HepG2 (cell line): ENCODE results near the gene IPO13. TPM values are rescaled to one million over a fixed set of nuclear protein-coding genes. Genes with fewer than 3 reads are reported as not detected.
A peak's percentile ranks its signal among the peaks of the same experiment; 100 is the strongest.

Experiments
- MBD4 ChIP-seq: IDR thresholded peaks from 2 replicates; pipeline ENCODE4 v1.6.1; 2012; ENCODE audit warnings: low read length, inconsistent platforms, borderline replicate concordance
- PCBP1 ChIP-seq: fragments of 200-400 bp; formaldehyde crosslinking; IDR thresholded peaks from 2 replicates; pipeline ENCODE4 v1.6.1; 2017; ENCODE audit warnings: mild to moderate bottlenecking, low read depth, low read length, borderline replicate concordance
- polyA plus RNA-seq, 8 experiments: library from polyadenylated mRNA; depleted of rRNA in 3 of 8; stranded (reverse) in 7 of 8; unstranded in 1 of 8; fragments of >200 nt; fragmentation: Illumina TruSeq in 4 of 8; extraction: Trizol in 4 of 8; gene quantifications; 2 replicates each; pipeline versions ENCODE4 v1.2.1 to v1.2.3, GENCODE V29; 2011 to 2016; ENCODE audit warnings: low read depth in 4 of 8, missing spikeins in 1 of 8, mixed read lengths in 1 of 8; ENCODE audit not compliant: insufficient read depth in 1 of 8
- total RNA-seq, 5 experiments: library from RNA; depleted of rRNA; stranded (reverse); fragments of >200 nt; fragmentation: Illumina TruSeq; extraction: Trizol; gene quantifications; 2 replicates each; pipeline ENCODE4 v1.2.3, GENCODE V29; 2016; ENCODE audit warnings: low read depth in 1 of 5
- TF ChIP-seq, protein P1 (sequence below): sonication (generic); formaldehyde crosslinking; conservative IDR thresholded peaks from 2 replicates; pipeline ENCODE4 v1.8.0; 2022; ENCODE audit warnings: missing genetic modification reagents
- TF ChIP-seq, protein P2 (sequence below): sonication (generic); formaldehyde crosslinking; IDR thresholded peaks from 2 replicates; pipeline ENCODE4 v1.4.0; 2020; ENCODE audit warnings: mild to moderate bottlenecking, missing genetic modification reagents
- TF ChIP-seq, protein P3 (sequence below): sonication (generic); IDR thresholded peaks from 2 replicates; pipeline ENCODE4 v1.6.1; 2016; ENCODE audit warnings: low read depth, borderline replicate concordance
- TF ChIP-seq, protein P4 (sequence below): sonication (generic); formaldehyde crosslinking; IDR thresholded peaks from 2 replicates; pipeline ENCODE4 v1.5.0; 2020; ENCODE audit warnings: missing genetic modification reagents
- TF ChIP-seq, protein P5 (sequence below): sonication (generic); formaldehyde crosslinking; IDR thresholded peaks from 2 replicates; pipeline ENCODE4 v1.8.0; 2022; ENCODE audit warnings: mild to moderate bottlenecking, missing genetic modification reagents, borderline replicate concordance
- TF ChIP-seq, protein P6 (sequence below): sonication (generic); formaldehyde crosslinking; IDR thresholded peaks from 2 replicates; pipeline ENCODE4 v1.5.0; 2020; ENCODE audit warnings: missing genetic modification reagents

IPO13 gene
- total and polyA plus RNA-seq, 2 of the 13 experiments (the other 11 are each of a cell fraction or from before 2014, with no cell fraction given) = 12.9 to 15.6 TPM

DNA sequence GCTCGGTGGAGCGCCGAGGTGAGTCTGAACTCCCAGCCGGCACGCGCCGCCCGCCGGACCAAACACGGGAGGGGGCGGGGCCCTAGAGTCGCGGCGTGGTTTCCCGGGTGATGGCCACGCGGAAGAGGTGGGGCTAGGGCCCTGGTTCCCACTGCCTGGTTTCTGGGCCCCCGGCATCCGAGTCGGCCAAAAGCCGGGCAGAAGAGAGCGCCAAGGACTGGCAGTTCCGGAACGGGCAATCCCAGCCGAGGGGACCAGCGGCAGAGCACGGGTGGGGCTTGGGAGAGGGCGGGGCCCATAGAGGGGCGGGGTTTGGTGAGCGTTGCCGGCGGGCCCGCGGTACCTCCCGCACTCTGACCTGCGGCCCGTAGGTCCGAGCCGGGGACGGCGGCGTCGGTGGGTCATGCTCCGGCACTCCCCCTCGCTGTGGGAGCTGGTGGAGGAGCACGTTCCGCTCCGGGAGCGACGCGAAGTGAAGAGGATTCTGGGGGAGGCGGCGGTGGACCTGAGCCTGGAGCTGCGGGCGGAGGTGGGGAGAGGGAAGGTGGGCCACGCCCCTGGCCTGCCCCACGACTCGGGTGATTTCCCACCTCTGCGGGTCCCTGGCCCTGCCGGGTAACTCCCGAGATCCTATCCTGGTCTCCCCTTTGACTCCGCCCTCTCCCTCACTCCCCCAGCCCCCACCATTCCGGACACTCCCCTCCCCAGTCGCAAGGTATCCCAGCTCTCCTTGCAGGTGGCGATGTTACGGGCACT lies 44.9 kb downstream of the IPO13 start, which contains the start of gene CCDC24 (continued):
- TF ChIP-seq, protein P1, sequence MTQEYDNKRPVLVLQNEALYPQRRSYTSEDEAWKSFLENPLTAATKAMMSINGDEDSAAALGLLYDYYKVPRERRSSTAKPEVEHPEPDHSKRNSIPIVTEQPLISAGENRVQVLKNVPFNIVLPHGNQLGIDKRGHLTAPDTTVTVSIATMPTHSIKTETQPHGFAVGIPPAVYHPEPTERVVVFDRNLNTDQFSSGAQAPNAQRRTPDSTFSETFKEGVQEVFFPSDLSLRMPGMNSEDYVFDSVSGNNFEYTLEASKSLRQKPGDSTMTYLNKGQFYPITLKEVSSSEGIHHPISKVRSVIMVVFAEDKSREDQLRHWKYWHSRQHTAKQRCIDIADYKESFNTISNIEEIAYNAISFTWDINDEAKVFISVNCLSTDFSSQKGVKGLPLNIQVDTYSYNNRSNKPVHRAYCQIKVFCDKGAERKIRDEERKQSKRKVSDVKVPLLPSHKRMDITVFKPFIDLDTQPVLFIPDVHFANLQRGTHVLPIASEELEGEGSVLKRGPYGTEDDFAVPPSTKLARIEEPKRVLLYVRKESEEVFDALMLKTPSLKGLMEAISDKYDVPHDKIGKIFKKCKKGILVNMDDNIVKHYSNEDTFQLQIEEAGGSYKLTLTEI (CRISPR knock-in tag) = no peak
- TF ChIP-seq, protein P2, sequence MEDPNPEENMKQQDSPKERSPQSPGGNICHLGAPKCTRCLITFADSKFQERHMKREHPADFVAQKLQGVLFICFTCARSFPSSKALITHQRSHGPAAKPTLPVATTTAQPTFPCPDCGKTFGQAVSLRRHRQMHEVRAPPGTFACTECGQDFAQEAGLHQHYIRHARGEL (CRISPR knock-in tag) = no peak
- TF ChIP-seq MBD4 (no peak), PCBP1 (0 out of 2 replicates have a peak, but pooled peaks have one; percentile 45)
- TF ChIP-seq, protein P3, sequence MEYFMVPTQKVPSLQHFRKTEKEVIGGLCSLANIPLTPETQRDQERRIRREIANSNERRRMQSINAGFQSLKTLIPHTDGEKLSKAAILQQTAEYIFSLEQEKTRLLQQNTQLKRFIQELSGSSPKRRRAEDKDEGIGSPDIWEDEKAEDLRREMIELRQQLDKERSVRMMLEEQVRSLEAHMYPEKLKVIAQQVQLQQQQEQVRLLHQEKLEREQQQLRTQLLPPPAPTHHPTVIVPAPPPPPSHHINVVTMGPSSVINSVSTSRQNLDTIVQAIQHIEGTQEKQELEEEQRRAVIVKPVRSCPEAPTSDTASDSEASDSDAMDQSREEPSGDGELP = no peak
- TF ChIP-seq, protein P4, sequence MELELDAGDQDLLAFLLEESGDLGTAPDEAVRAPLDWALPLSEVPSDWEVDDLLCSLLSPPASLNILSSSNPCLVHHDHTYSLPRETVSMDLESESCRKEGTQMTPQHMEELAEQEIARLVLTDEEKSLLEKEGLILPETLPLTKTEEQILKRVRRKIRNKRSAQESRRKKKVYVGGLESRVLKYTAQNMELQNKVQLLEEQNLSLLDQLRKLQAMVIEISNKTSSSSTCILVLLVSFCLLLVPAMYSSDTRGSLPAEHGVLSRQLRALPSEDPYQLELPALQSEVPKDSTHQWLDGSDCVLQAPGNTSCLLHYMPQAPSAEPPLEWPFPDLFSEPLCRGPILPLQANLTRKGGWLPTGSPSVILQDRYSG (CRISPR knock-in tag) = no peak
- TF ChIP-seq, protein P5, sequence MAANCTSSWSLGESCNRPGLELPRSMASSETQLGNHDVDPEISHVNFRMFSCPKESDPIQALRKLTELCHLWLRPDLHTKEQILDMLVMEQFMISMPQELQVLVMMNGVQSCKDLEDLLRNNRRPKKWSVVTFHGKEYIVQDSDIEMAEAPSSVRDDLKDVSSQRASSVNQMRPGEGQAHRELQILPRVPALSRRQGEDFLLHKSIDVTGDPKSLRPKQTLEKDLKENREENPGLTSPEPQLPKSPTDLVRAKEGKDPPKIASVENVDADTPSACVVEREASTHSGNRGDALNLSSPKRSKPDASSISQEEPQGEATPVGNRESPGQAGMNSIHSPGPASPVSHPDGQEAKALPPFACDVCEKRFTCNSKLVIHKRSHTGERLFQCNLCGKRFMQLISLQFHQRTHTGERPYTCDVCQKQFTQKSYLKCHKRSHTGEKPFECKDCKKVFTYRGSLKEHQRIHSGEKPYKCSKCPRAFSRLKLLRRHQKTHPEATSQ (CRISPR knock-in tag) = no peak
- TF ChIP-seq, protein P6, sequence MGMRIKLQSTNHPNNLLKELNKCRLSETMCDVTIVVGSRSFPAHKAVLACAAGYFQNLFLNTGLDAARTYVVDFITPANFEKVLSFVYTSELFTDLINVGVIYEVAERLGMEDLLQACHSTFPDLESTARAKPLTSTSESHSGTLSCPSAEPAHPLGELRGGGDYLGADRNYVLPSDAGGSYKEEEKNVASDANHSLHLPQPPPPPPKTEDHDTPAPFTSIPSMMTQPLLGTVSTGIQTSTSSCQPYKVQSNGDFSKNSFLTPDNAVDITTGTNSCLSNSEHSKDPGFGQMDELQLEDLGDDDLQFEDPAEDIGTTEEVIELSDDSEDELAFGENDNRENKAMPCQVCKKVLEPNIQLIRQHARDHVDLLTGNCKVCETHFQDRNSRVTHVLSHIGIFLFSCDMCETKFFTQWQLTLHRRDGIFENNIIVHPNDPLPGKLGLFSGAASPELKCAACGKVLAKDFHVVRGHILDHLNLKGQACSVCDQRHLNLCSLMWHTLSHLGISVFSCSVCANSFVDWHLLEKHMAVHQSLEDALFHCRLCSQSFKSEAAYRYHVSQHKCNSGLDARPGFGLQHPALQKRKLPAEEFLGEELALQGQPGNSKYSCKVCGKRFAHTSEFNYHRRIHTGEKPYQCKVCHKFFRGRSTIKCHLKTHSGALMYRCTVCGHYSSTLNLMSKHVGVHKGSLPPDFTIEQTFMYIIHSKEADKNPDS (CRISPR knock-in tag) = no peak
